IMR-90 (cell line): ENCODE measurements around the gene TMBIM6. TPM values are rescaled to one million over a fixed set of nuclear protein-coding genes. Genes with fewer than 3 reads are reported as not detected.

ENCODE experiments used
- ATAC-seq: fragments of 200-7000 bp; cut with Tn5 transposase; 2 replicates; pipeline ENCODE4 v1.9.1; 2020; ENCODE audit warnings: low read depth, mild to moderate bottlenecking, moderate library complexity
- BruUV-seq: library from RNA; stranded (reverse); fragments of 400-500 nt; replicated peaks from 2 replicates; lab custom pipeline; 2021; lab: Mats Ljungman, UMichigan
- CTCF ChIA-PET: fragments of 300-600 bp; formaldehyde crosslinking; extraction: SDS; loops from one replicate; lab custom pipeline; 2021; ENCODE audit warnings: antibody characterized with exemption; lab: Yijun Ruan, JAX
- POLR2A ChIA-PET: fragments of 300-600 bp; sonication (Branson Sonifier 250); formaldehyde crosslinking; loops from one replicate; lab custom pipeline; 2022; ENCODE audit warnings: antibody characterized with exemption; ENCODE audit not compliant: unreplicated experiment; lab: Charles Lee
- DNase-seq: peaks from one replicate; pipeline ENCODE4 v3.0.0; 2013
- H2AFZ ChIP-seq: replicated peaks from 2 replicates; pipeline ENCODE3; 2013; ENCODE audit warnings: low read length, mild to moderate bottlenecking; ENCODE audit not compliant: poor library complexity
- H2AK5ac ChIP-seq: 2 replicates; pipeline ENCODE4 v1.6.1; 2013; ENCODE audit warnings: low read depth, low read length, inconsistent platforms
- H2AK9ac ChIP-seq: replicated peaks from 2 replicates; pipeline ENCODE3; 2013; ENCODE audit warnings: mild to moderate bottlenecking, low read depth, low read length, moderate library complexity; ENCODE audit not compliant: poor library complexity
- H2BK120ac ChIP-seq: 2 replicates; pipeline ENCODE4 v1.6.1; 2013; ENCODE audit warnings: low read depth, low read length, inconsistent platforms
- H2BK15ac ChIP-seq: 3 replicates; pipeline ENCODE4 v1.6.1; 2013; ENCODE audit warnings: low read depth, low read length, inconsistent platforms
- H2BK20ac ChIP-seq: 2 replicates; pipeline ENCODE4 v1.6.1; 2013; ENCODE audit warnings: low read depth, mild to moderate bottlenecking, inconsistent platforms, low read length, moderate library complexity
- H2BK5ac ChIP-seq: 2 replicates; pipeline ENCODE4 v1.6.1; 2013; ENCODE audit warnings: mild to moderate bottlenecking, low read depth, low read length, inconsistent platforms; ENCODE audit not compliant: poor library complexity, severe bottlenecking
- H3K14ac ChIP-seq: replicated peaks from 2 replicates; pipeline ENCODE4 v1.6.1; 2013; ENCODE audit warnings: low read depth, low read length, inconsistent platforms
- H3K18ac ChIP-seq: 2 replicates; pipeline ENCODE4 v1.6.1; 2013; ENCODE audit warnings: low read depth, low read length, control low read depth
- H3K23ac ChIP-seq: 2 replicates; pipeline ENCODE4 v1.6.1; 2013; ENCODE audit warnings: low read depth, low read length, inconsistent platforms
- H3K27ac ChIP-seq: 2 replicates; pipeline ENCODE4 v1.5.1; 2013; ENCODE audit warnings: mild to moderate bottlenecking, control low read depth, low read length; ENCODE audit not compliant: insufficient read depth
- H3K27me3 ChIP-seq: 2 replicates; pipeline ENCODE4 v1.6.1; 2013; ENCODE audit warnings: low read length; ENCODE audit not compliant: control insufficient read depth, insufficient read depth
- H3K36me3 ChIP-seq: 2 replicates; pipeline ENCODE4 v1.6.1; 2013; ENCODE audit warnings: low read length, mixed read lengths; ENCODE audit not compliant: control insufficient read depth, insufficient read depth
- H3K4ac ChIP-seq: 2 replicates; pipeline ENCODE4 v1.6.1; 2013; ENCODE audit warnings: low read depth, low read length, inconsistent platforms
- H3K4me1 ChIP-seq: 2 replicates; pipeline ENCODE4 v1.6.1; 2013; ENCODE audit warnings: low read length, mixed read lengths; ENCODE audit not compliant: control insufficient read depth, insufficient read depth
- H3K4me2 ChIP-seq: 2 replicates; pipeline ENCODE4 v1.6.1; 2013; ENCODE audit warnings: low read depth, mild to moderate bottlenecking, control low read depth, low read length, moderate library complexity
- H3K4me3 ChIP-seq: 2 replicates; pipeline ENCODE4 v1.5.1; 2013; ENCODE audit warnings: low read depth, mild to moderate bottlenecking, control low read depth, low read length, moderate library complexity; ENCODE audit not compliant: insufficient read depth
- H3K56ac ChIP-seq: 2 replicates; pipeline ENCODE4 v1.6.1; 2013; ENCODE audit warnings: low read length, inconsistent platforms; ENCODE audit not compliant: insufficient read depth; ENCODE audit errors: extremely low read depth
- H3K79me1 ChIP-seq, 2 experiments: 2 replicates each; pipeline ENCODE4 v1.6.1; 2013; ENCODE audit warnings: low read length in 2 of 2, inconsistent platforms in 1 of 2, low read depth in 1 of 2
- H3K9ac ChIP-seq: 2 replicates; pipeline ENCODE4 v1.6.1; 2013; ENCODE audit warnings: low read depth, low read length, control low read depth
- H3K9me1 ChIP-seq: 2 replicates; pipeline ENCODE4 v1.6.1; 2013; ENCODE audit warnings: low read length, inconsistent platforms; ENCODE audit not compliant: insufficient read depth
- H3K9me3 ChIP-seq: 2 replicates; pipeline ENCODE4 v1.6.1; 2013; ENCODE audit warnings: low read length; ENCODE audit not compliant: control insufficient read depth, insufficient read depth
- H4K20me1 ChIP-seq: 2 replicates; pipeline ENCODE4 v1.6.1; 2013; ENCODE audit warnings: low read length, inconsistent platforms; ENCODE audit not compliant: insufficient read depth
- H4K5ac ChIP-seq: 2 replicates; pipeline ENCODE4 v1.6.1; 2013; ENCODE audit warnings: mild to moderate bottlenecking, low read depth, low read length, control low read depth
- H4K8ac ChIP-seq, 2 experiments: 2 replicates each; pipeline ENCODE4 v1.6.1; 2013; ENCODE audit warnings: low read depth in 2 of 2, low read length in 2 of 2, control low read depth in 1 of 2, inconsistent platforms in 1 of 2
- H4K91ac ChIP-seq: 2 replicates; pipeline ENCODE4 v1.6.1; 2013; ENCODE audit warnings: low read depth, low read length, inconsistent platforms; ENCODE audit not compliant: insufficient read depth
- BHLHE40 ChIP-seq: fragments of 150-350 bp; IDR thresholded peaks from 2 replicates; pipeline ENCODE4 v1.6.1; 2016; ENCODE audit warnings: mild to moderate bottlenecking, low read depth, low read length
- CHD1 ChIP-seq: IDR thresholded peaks from 2 replicates; pipeline ENCODE4 v1.6.1; 2012; ENCODE audit warnings: low read depth, low read length, improper control_type of control experiment
- ELK1 ChIP-seq: fragments of 150-350 bp; IDR thresholded peaks from 2 replicates; pipeline ENCODE4 v1.6.1; 2016; ENCODE audit warnings: low read depth, mild to moderate bottlenecking, low read length, moderate library complexity, borderline replicate concordance
- FOS ChIP-seq: fragments of 150-350 bp; IDR thresholded peaks from 2 replicates; pipeline ENCODE4 v1.6.1; 2016; ENCODE audit warnings: low read depth, low read length
- MAFK ChIP-seq: IDR thresholded peaks from 2 replicates; pipeline ENCODE4 v1.6.1; 2012; ENCODE audit warnings: low read depth, low read length, improper control_type of control experiment
- MAZ ChIP-seq: IDR thresholded peaks from 2 replicates; pipeline ENCODE4 v1.6.1; 2012; ENCODE audit warnings: low read depth, mild to moderate bottlenecking, low read length, improper control_type of control experiment, moderate library complexity, borderline replicate concordance
- MXI1 ChIP-seq: IDR thresholded peaks from 2 replicates; pipeline ENCODE4 v1.6.1; 2012; ENCODE audit warnings: low read depth, mild to moderate bottlenecking, low read length, moderate library complexity, borderline replicate concordance
- NFE2L2 ChIP-seq: fragments of 150-350 bp; IDR thresholded peaks from 2 replicates; pipeline ENCODE4 v1.6.1; 2016; ENCODE audit warnings: low read depth, mild to moderate bottlenecking, low read length
- POLR2A ChIP-seq: IDR thresholded peaks from 2 replicates; pipeline ENCODE4 v1.6.1; 2012; ENCODE audit warnings: mild to moderate bottlenecking, low read depth, low read length
- RAD21 ChIP-seq: IDR thresholded peaks from 2 replicates; pipeline ENCODE4 v1.6.1; 2012; ENCODE audit warnings: low read length, improper control_type of control experiment
- RCOR1 ChIP-seq: IDR thresholded peaks from 2 replicates; pipeline ENCODE4 v1.6.1; 2012; ENCODE audit warnings: mild to moderate bottlenecking, low read length, improper control_type of control experiment; ENCODE audit not compliant: insufficient replicate concordance
- SMC3 ChIP-seq: fragments of 150-350 bp; IDR thresholded peaks from 2 replicates; pipeline ENCODE4 v1.6.1; 2016; ENCODE audit warnings: low read depth, mild to moderate bottlenecking, antibody characterized with exemption, low read length, moderate library complexity
- WGBS, 2 experiments: methylation state at CpG; one replicate each; pipeline versions ENCODE4 v1.1.5 to v1.1.7; 2013; ENCODE audit warnings: missing lambda C conversion rate in 2 of 2; ENCODE audit not compliant: insufficient read length in 1 of 2; ENCODE audit errors: extremely low coverage in 2 of 2; 5-methylcytosine and 5-hydroxymethylcytosine counted together
- dilution Hi-C: fragments of 300-500 bp; cut with HindIII; formaldehyde crosslinking; loops from one replicate; pipeline ENCODE4 v1.14.3; 2018; ENCODE audit warnings: low sequenced_read_pairs; ENCODE audit not compliant: unreplicated experiment
- in situ Hi-C: fragments of 300-500 bp; cut with MboI; formaldehyde crosslinking; loops from 3 replicates; pipeline ENCODE4 v1.14.3; 2019; ENCODE audit warnings: low sequenced_read_pairs, inconsistent platforms, mixed read lengths
- intact Hi-C: fragments of 100-400 bp; cut with micrococcal nuclease; formaldehyde crosslinking; loops from 2 replicates; pipeline ENCODE4 v1.10.0; 2022
- polyA plus RNA-seq, 3 experiments: library from polyadenylated mRNA; depleted of rRNA; stranded (reverse); fragments of >200 nt; gene quantifications; 2 replicates each; pipeline ENCODE4 v1.2.3, GENCODE V29; 2012; ENCODE audit warnings: low replicate concordance in 1 of 3
- total RNA-seq: library from RNA; depleted of rRNA; stranded (reverse); fragments of >200 nt; gene quantifications from 2 replicates; pipeline ENCODE4 v1.2.3, GENCODE V29; 2012
- TF ChIP-seq, protein P1 (sequence below): conservative IDR thresholded peaks from 2 replicates; pipeline ENCODE4 v1.5.1; 2012; ENCODE audit warnings: mild to moderate bottlenecking, low read depth, low read length, improper control_type of control experiment

The TMBIM6 gene
- total and polyA plus RNA-seq, 2 of the 4 experiments (the other 2 are of a cell fraction), result 255 to 285 TPM

DNA sequence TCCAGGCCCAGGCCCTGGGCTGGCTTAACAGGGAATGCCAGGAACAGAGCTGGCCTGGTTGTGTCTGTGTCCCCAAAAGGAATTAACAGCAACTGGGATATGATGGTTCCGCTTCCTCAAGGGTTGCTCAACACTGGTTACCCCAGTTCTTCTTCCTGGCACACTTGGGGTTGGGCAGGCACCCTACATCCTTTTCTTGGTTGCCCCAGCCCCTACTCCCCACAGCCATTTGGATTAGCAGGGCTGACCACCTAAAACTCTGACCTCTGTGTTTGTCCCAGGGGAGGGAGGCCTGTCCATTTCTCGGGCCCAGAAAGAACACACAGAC, 56.1 kb downstream of the TMBIM6 start:
- H3K27me3 ChIP-seq, result no peaks in the 10 kb centered on the region
- ATAC-seq (no peak), DNase-seq (no peak)
- no peak overlapping the region for H3K56ac ChIP-seq
- H3K23ac ChIP-seq, result no peak overlapping the region
- intact Hi-C loops, result no loop called here
- H3K4ac ChIP-seq, result no peak overlapping the region
- H3K4me2 ChIP-seq, result no peak overlapping the region
- no peak overlapping the region for H4K8ac ChIP-seq
- H3K4me3 ChIP-seq, result no peak overlapping the region
- ChIA-PET POLR2A (no interaction called here), CTCF (interaction anchor here (1.5 kb wide), 1 partner anchor 20 kb away, joined by 3 read pairs; no protein-coding TSS in a partner anchor)
- no peak overlapping the region for H4K91ac ChIP-seq
- dilution Hi-C loops, result no loop called here
- in situ Hi-C loops, result no loop called here
- H3K9ac ChIP-seq, result no peak overlapping the region
- no peaks in the 10 kb centered on the region; the same call in 1 of the 2 replicates for H3K9me1 ChIP-seq
- H3K79me1 ChIP-seq, result peaks cover 0 to 5% of the 10 kb centered on the region in 2 experiments; a peak in 1 of 4 replicates
- WGBS, 2 experiments, result no CpG with 5 or more reads among the region's 2 CpGs
- no peak overlapping the region for H4K5ac ChIP-seq
- BruUV-seq, result no TSS peak
- H3K4me1 ChIP-seq, result no peaks in the 10 kb centered on the region
- H2BK15ac ChIP-seq, result no peak overlapping the region
- no peaks in the 10 kb centered on the region for H3K9me3 ChIP-seq
- no peak overlapping the region for H3K14ac ChIP-seq
- H3K18ac ChIP-seq, result no peak overlapping the region
- H2BK120ac ChIP-seq, result no peak overlapping the region
- no peak overlapping the region for H2BK20ac ChIP-seq
- TF ChIP-seq MXI1 (no peak), POLR2A (no peak), RCOR1 (no peak), MAZ (no peak), ELK1 (no peak), RAD21 (no peak), NFE2L2 (no peak), SMC3 (no peak), BHLHE40 (no peak), MAFK (no peak), FOS (no peak), CHD1 (no peak)
- TF ChIP-seq, protein P1, sequence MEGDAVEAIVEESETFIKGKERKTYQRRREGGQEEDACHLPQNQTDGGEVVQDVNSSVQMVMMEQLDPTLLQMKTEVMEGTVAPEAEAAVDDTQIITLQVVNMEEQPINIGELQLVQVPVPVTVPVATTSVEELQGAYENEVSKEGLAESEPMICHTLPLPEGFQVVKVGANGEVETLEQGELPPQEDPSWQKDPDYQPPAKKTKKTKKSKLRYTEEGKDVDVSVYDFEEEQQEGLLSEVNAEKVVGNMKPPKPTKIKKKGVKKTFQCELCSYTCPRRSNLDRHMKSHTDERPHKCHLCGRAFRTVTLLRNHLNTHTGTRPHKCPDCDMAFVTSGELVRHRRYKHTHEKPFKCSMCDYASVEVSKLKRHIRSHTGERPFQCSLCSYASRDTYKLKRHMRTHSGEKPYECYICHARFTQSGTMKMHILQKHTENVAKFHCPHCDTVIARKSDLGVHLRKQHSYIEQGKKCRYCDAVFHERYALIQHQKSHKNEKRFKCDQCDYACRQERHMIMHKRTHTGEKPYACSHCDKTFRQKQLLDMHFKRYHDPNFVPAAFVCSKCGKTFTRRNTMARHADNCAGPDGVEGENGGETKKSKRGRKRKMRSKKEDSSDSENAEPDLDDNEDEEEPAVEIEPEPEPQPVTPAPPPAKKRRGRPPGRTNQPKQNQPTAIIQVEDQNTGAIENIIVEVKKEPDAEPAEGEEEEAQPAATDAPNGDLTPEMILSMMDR, result no peak
- H4K20me1 ChIP-seq, result peaks cover 11% of the 10 kb centered on the region; the same call in 1 of the 2 replicates
- no peak overlapping the region for H2AK9ac ChIP-seq
- H2AK5ac ChIP-seq, result no peak overlapping the region
- H3K36me3 ChIP-seq, result peaks cover 73% of the 10 kb centered on the region
- no peak overlapping the region for H3K27ac ChIP-seq
- H2AFZ ChIP-seq, result no peak overlapping the region
- no peak overlapping the region for H2BK5ac ChIP-seq
